Adipocyte (in vitro differentiated cells): ENCODE data around the gene TANC1.

Source experiments
- DNase-seq: peaks from one replicate; pipeline ENCODE4 v3.0.0-alpha.2; 2015; ENCODE audit warnings: low read depth
- H3K27me3 ChIP-seq: replicated peaks from 2 replicates; pipeline ENCODE4 v1.7.0; 2013; ENCODE audit warnings: mild to moderate bottlenecking, low read length, moderate library complexity; ENCODE audit not compliant: control insufficient read depth, insufficient read depth
- H3K36me3 ChIP-seq: 2 replicates; pipeline ENCODE4 v1.7.0; 2013; ENCODE audit warnings: low read length, mild to moderate bottlenecking, moderate library complexity; ENCODE audit not compliant: control insufficient read depth, insufficient read depth, severe bottlenecking
- H3K4me1 ChIP-seq: 2 replicates; pipeline ENCODE4 v1.7.0; 2013; ENCODE audit warnings: mild to moderate bottlenecking, low read length, moderate library complexity; ENCODE audit not compliant: control insufficient read depth, insufficient read depth
- H3K4me3 ChIP-seq: 2 replicates; pipeline ENCODE4 v1.7.0; 2013; ENCODE audit warnings: mild to moderate bottlenecking, low read length, moderate library complexity
- H3K9ac ChIP-seq: 2 replicates; pipeline ENCODE4 v1.7.0; 2013; ENCODE audit warnings: mild to moderate bottlenecking, low read length, moderate library complexity
- H3K9me3 ChIP-seq: 2 replicates; pipeline ENCODE4 v1.7.0; 2013; ENCODE audit warnings: mild to moderate bottlenecking, low read length, moderate library complexity; ENCODE audit not compliant: control insufficient read depth

TANC1 gene

DNA sequence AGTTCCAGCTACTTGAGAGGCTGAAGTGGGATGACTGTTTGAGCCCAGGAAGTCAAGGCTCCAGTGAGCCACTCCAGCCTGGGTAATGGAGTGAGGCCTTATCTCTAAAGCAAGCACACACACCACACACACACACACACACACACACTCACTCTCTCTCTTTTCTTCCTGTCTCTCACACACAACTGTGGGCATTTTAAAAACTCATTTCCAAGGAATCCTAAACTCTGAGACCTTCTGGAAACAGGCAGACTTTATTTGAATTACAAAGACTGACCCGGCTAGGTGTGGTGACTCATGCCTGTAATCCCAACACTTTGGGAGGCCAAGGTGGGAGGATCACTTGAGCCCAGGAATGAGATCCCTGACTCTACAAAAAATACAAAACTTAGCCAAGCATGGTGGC lies 296.7 kb downstream of the TANC1 start:
- no peak overlapping the region for H3K9ac ChIP-seq
- H3K9me3 ChIP-seq, result no peaks in the 10 kb centered on the region
- no peak for DNase-seq
- H3K4me1 ChIP-seq, result peaks cover 16% of the 10 kb centered on the region
- H3K36me3 ChIP-seq, result no peaks in the 10 kb centered on the region
- H3K27me3 ChIP-seq, result no peaks in the 10 kb centered on the region
- H3K4me3 ChIP-seq, result no peak overlapping the region

- no peak for DNase-seq
- Histone ChIP-seq H3K4me3 (no peak overlapping the region), H3K4me1 (peaks cover 16% of the 10 kb centered on the region), H3K9ac (no peak overlapping the region), H3K27me3 (no peaks in the 10 kb centered on the region), H3K9me3 (no peaks in the 10 kb centered on the region), H3K36me3 (no peaks in the 10 kb centered on the region)
Measured at GRCh38 chr2:159266554-159266953, 298.1 kb downstream of the TANC1 start.

GRCh38 chr2:159267921-159268320 lies 299.5 kb downstream of the TANC1 start:
- DNase-seq, result no peak
- no peak overlapping the region for H3K9ac ChIP-seq
- H3K36me3 ChIP-seq, result no peaks in the 10 kb centered on the region
- H3K4me3 ChIP-seq, result no peak overlapping the region
- H3K9me3 ChIP-seq, result no peaks in the 10 kb centered on the region
- H3K27me3 ChIP-seq, result no peaks in the 10 kb centered on the region
- peaks cover 11% of the 10 kb centered on the region for H3K4me1 ChIP-seq

- DNase-seq, result no peak
- no peaks in the 10 kb centered on the region for H3K36me3 ChIP-seq
- peaks cover 11% of the 10 kb centered on the region for H3K4me1 ChIP-seq
- no peaks in the 10 kb centered on the region for H3K9me3 ChIP-seq
- H3K27me3 ChIP-seq, result no peaks in the 10 kb centered on the region
- H3K9ac ChIP-seq, result no peak overlapping the region
- no peak overlapping the region for H3K4me3 ChIP-seq
Measured at GRCh38 chr2:159270744-159271379, 302.4 kb downstream of the TANC1 start.

DNA sequence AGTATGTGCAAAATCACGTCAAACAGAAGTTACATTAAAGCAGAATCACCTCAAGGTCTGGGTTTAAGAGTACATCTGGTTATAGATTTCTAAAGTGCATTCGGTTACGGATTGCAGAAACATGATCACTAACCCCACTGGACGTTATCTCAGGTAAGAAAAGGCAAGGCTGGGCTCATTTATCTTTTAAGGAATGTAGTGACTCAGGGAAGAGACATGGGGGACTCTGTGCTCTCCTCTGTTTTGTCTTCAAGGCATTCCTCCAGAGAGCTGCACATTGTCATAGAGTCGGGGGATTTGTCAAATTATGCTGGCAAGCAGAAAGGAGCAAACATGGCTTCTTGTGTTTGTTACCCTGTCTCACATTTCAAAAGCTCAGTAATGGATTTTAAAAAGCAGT lies 303.7 kb downstream of the TANC1 start:
- no peaks in the 10 kb centered on the region for H3K36me3 ChIP-seq
- H3K4me1 ChIP-seq, result peaks cover 11% of the 10 kb centered on the region
- no peaks in the 10 kb centered on the region for H3K27me3 ChIP-seq
- H3K4me3 ChIP-seq, result no peak overlapping the region
- no peak for DNase-seq
- no peaks in the 10 kb centered on the region for H3K9me3 ChIP-seq
- H3K9ac ChIP-seq, result no peak overlapping the region

DNA sequence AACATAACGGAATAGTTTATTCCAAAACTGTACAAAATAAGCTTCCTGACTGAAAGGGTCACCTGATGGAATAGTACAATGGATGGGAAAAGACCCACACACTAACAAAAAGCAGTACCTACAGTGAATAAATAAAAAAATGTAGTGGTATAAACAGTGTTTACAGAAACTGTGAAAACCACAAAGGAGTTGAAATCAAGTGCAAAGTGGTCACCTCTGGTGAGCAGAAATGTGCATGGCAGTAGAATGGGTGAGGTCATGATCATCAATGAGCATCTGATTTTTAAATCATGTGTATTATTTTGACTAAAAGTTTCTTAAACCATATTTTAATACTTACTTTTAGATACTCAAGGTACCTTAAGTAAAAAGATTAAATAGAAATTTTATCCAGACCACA lies 306.7 kb downstream of the TANC1 start:
- DNase-seq, result no peak
- Histone ChIP-seq H3K36me3 (peaks cover 3% of the 10 kb centered on the region), H3K9ac (no peak overlapping the region), H3K27me3 (no peaks in the 10 kb centered on the region), H3K4me1 (no peaks in the 10 kb centered on the region), H3K9me3 (no peaks in the 10 kb centered on the region), H3K4me3 (no peak overlapping the region)

DNA sequence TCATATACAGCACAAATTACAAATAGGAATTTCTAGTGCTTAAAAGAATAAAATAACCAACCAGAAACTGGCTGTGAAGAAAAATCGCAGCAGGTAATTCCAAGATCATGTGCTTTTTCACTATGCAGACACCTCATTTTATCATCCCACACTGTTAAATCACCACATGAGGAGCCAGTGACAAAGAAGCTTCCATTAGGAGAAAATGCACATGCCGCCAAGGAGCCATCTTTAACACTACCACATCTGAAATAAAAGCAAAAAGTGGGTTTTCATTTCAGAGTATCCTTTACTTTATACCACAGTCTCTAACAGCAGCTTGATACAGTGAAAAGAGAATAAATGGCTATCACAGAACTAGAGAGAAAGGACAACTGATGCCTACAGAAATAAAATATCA lies 311.3 kb downstream of the TANC1 start:
- Histone ChIP-seq H3K4me1 (no peaks in the 10 kb centered on the region), H3K9ac (no peak overlapping the region), H3K27me3 (no peaks in the 10 kb centered on the region), H3K9me3 (no peaks in the 10 kb centered on the region), H3K4me3 (no peak overlapping the region), H3K36me3 (peaks cover 5% of the 10 kb centered on the region)
- DNase-seq, result no peak

DNA sequence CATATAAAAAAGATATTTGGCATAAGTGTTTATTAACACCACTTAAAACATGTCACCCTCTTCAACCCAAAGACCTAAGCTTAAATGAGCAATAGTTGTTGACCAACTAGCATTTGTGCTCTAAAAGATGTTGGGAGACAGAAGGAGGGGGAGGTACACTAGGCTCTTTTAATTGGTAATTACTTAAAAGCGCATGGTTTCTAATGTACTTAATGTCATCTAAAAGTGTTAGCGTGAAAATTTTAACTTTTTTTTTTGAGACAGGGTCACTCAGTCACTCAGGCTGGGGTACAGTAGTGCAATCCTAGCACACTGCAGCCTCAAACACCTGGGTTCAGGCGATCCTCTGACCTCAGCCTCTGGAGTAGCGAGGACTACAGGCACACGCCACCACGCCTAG lies 312.6 kb downstream of the TANC1 start:
- no peak overlapping the region for H3K9ac ChIP-seq
- no peak for DNase-seq
- no peaks in the 10 kb centered on the region for H3K27me3 ChIP-seq
- H3K4me1 ChIP-seq, result peaks cover 4% of the 10 kb centered on the region
- peaks cover 5% of the 10 kb centered on the region for H3K36me3 ChIP-seq
- no peaks in the 10 kb centered on the region for H3K9me3 ChIP-seq
- no peak overlapping the region for H3K4me3 ChIP-seq
